Tibial artery (tissue), 4 donors: ENCODE measurements around the gene SCN5A.

Experiments
- DNase-seq, 2 donors: peaks; one replicate each; pipeline ENCODE4 v3.0.0-alpha.2; 2019
- H3K27ac ChIP-seq, 2 donors: fragments of 200-600 bp; sonication (generic) in 1 of 2; 1 replicate in 1 of 2; 2 replicates in 1 of 2; pipeline ENCODE4 v1.5.1; 2018 to 2019; ENCODE audit warnings: mild to moderate bottlenecking in 1 of 2
- H3K27me3 ChIP-seq, 2 donors: fragments of 200-600 bp; sonication (generic) in 1 of 2; one replicate each; pipeline versions ENCODE4 v1.5.1 to v1.6.0; 2016 to 2019
- H3K36me3 ChIP-seq, 3 donors: fragments of 200-600 bp; sonication (generic) in 2 of 3; one replicate each; pipeline ENCODE4 v1.5.1; 2016 to 2019; ENCODE audit warnings: mild to moderate bottlenecking in 2 of 3
- H3K4me1 ChIP-seq, 4 donors: fragments of 200-600 bp; sonication (generic) in 2 of 4; 1 replicate in 3 of 4; 2 replicates in 1 of 4; pipeline ENCODE4 v1.5.1; 2016 to 2019
- H3K4me3 ChIP-seq, 2 donors: fragments of 200-600 bp; sonication (generic) in 1 of 2; 1 replicate in 1 of 2; 2 replicates in 1 of 2; pipeline ENCODE4 v1.5.1; 2018 to 2019; ENCODE audit warnings: mild to moderate bottlenecking in 2 of 2
- H3K9me3 ChIP-seq, 3 donors: fragments of 200-600 bp; sonication (generic) in 1 of 3; one replicate each; pipeline ENCODE4 v1.5.1; 2016 to 2019
- intact Hi-C: fragments of 100-400 bp; cut with DNase I; formaldehyde crosslinking; loops from one replicate; pipeline ENCODE4 v1.15.0; 2023; ENCODE audit warnings: low total_unique reads
- TF ChIP-seq, protein P1 (sequence below), 2 experiments: fragments of 200-600 bp in 1 of 2; fragments of 450-650 bp in 1 of 2; IDR thresholded peaks; one replicate each; pipeline ENCODE4 v1.5.1; 2017 to 2019; ENCODE audit warnings: antibody characterized with exemption in 2 of 2, mild to moderate bottlenecking in 1 of 2, moderate library complexity in 1 of 2

Gene SCN5A

DNA sequence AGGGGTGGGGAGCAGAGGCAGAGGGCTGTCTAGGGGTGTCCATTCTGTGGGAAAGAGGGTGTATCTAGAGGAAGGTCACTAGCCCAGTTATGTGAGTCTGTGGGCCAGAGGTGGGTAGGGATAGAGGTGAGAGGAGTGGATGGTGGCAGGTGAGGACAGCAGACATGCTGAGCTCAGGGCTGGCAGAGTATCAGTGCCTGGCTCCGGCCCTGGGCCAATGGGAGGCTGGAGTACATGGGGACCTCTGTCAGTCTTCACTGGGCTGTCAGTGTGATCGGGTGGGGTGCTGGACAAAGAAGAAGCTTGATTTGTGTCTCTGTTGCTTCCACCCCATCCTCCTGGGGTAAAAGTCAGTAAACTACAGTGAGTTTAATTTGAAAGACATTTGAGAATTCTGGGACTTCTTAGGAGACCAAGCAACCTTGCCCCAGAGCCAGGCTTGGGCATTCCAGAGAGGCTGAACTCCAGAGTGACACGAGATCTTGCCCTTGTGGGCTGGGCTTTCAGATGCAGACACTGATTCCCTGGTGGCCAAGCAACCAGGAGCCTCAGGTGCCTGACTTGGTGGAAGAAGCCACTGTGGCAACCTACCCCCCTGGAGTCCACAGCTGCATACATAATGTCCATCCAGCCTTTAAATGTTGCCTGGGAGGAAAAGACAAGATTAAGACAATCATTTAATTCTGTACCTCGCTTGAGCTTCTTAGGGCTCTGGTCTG lies 92.7 kb downstream of the SCN5A start:
- Histone ChIP-seq H3K4me3 (no peak overlapping the region), H3K27ac (no peak overlapping the region), H3K36me3 (no peaks in the 10 kb centered on the region), H3K4me1 (no peaks in the 10 kb centered on the region), H3K9me3 (no peaks in the 10 kb centered on the region), H3K27me3 (no peaks in the 10 kb centered on the region)
- TF ChIP-seq, protein P1, sequence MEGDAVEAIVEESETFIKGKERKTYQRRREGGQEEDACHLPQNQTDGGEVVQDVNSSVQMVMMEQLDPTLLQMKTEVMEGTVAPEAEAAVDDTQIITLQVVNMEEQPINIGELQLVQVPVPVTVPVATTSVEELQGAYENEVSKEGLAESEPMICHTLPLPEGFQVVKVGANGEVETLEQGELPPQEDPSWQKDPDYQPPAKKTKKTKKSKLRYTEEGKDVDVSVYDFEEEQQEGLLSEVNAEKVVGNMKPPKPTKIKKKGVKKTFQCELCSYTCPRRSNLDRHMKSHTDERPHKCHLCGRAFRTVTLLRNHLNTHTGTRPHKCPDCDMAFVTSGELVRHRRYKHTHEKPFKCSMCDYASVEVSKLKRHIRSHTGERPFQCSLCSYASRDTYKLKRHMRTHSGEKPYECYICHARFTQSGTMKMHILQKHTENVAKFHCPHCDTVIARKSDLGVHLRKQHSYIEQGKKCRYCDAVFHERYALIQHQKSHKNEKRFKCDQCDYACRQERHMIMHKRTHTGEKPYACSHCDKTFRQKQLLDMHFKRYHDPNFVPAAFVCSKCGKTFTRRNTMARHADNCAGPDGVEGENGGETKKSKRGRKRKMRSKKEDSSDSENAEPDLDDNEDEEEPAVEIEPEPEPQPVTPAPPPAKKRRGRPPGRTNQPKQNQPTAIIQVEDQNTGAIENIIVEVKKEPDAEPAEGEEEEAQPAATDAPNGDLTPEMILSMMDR (IDR thresholded peaks at IDR 0.05): no peak
- DNase-seq: no peak
- intact Hi-C loops: no loop called here

DNA sequence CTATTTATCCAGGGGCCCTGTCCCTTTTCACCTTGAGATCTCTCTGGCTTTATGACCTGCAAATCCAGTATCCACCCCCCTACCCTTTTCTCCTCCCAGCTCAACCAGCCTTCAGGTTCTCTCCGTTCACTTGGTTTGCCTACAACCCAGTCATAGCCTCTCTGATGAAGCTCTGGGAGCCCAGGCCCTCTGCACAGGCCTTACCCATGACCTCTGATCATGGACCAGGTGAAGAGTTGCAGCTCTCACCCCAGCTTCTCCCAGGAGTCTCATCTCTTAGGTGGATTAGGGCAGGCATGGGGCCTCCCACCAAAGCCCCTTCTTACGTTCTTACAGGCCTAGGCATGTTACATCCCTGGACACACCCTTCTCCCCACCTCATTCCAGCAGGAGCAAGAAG lies 93.6 kb downstream of the SCN5A start:
- no peak for DNase-seq
- TF ChIP-seq, protein P1 (IDR thresholded peaks at IDR 0.05): no peak
- no peak overlapping the region for H3K27ac ChIP-seq
- intact Hi-C loops: no loop called here
- H3K36me3 ChIP-seq: no peaks in the 10 kb centered on the region
- H3K9me3 ChIP-seq: no peaks in the 10 kb centered on the region
- H3K4me3 ChIP-seq: no peak overlapping the region
- no peaks in the 10 kb centered on the region for H3K27me3 ChIP-seq
- H3K4me1 ChIP-seq: no peaks in the 10 kb centered on the region

DNA sequence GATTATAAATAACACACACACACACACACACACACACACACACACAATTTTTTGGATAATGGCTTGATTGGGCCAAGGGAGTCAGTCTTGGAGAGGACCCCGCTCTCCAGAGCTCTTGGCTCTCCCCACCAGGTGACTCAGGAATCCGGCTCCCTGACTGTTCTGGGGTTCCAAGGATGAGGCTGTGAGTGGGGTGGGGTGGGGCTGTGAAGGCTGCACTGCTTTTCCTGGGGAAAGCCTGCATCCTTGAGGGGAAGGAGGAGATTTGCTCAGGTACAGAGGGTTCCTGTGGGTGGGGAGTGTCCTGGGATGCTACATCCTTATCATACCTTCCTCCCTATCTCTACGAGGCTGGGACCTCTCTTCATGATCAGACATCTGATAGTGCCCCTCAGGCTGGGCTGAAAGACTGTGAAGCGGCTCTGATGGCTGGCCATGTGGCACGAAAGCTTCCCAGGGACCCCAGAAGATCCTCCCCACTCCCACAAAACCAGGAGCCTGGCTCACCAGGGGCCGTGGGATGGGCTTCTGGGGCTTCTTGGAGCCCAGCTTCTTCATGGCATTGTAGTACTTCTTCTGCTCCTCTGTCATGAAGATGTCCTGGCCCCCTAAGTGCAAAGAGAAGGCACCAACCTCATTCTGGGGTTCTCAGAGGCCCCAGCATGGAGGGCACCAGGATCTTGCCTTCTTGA lies 94.2 kb downstream of the SCN5A start:
- Histone ChIP-seq H3K27ac (no peak overlapping the region), H3K4me1 (no peaks in the 10 kb centered on the region), H3K9me3 (no peaks in the 10 kb centered on the region), H3K4me3 (no peak overlapping the region), H3K27me3 (no peaks in the 10 kb centered on the region), H3K36me3 (no peaks in the 10 kb centered on the region)
- intact Hi-C loops: no loop called here
- TF ChIP-seq, protein P1 (IDR thresholded peaks at IDR 0.05): no peak
- DNase-seq: no peak

DNA sequence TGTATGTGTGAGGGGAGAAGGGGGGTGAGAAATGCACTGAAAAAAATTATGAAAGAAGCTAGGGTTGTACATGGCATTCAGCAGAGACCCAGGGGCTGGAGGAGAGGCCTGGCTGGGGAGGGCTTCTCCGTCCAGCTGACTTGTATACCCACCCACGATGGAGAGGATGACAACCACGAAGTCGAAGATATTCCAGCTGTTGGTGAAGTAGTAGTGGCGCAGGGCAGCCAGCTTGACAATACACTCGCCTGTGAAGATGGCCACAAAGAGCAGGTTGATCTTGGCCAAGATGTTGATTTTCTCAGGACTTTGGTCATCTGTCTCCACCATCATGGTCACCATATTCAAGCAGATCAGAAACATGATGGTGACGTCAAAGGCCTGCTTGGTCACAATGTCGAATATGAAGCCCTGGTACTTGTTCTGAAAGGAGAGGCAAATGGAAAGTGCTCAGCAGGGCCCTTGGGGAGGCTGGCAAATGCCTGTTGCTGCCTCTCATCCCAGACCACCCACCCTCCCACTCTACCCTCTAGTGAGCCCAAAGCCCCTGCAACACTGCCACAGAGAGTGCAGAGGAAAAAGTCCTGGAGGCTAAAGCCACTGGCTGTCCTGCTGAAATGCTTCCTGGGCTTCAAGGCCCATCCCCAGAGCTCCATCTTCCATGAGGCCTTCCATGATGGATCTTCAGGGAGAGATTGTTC lies 95.2 kb downstream of the SCN5A start:
- no peak for DNase-seq
- no peaks in the 10 kb centered on the region for H3K36me3 ChIP-seq
- H3K27ac ChIP-seq: no peak overlapping the region
- no peaks in the 10 kb centered on the region for H3K4me1 ChIP-seq
- intact Hi-C loops: no loop called here
- H3K4me3 ChIP-seq: no peak overlapping the region
- H3K9me3 ChIP-seq: no peaks in the 10 kb centered on the region
- no peaks in the 10 kb centered on the region for H3K27me3 ChIP-seq
- TF ChIP-seq, protein P1 (IDR thresholded peaks at IDR 0.05): no peak

DNA sequence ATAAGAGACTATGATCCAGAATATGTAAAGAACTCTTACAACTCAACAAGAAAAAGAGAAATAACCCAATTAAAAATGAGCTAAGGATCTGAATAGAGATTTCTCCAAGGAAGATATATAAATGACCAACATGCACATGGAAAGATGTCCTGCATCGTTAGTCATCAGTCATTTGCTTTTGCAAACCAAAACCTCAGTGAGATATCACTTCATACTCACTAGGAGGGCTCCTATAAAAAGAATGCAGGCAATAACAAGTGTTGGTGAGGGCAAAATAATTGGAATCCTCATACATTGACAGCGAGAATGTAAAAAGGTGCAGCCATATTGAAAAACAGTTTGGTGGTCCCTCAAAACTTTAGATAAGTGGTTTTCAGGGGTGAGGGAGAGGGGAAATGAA lies 96.4 kb downstream of the SCN5A start:
- H3K9me3 ChIP-seq: no peaks in the 10 kb centered on the region
- no peak for DNase-seq
- H3K27ac ChIP-seq: no peak overlapping the region
- no peaks in the 10 kb centered on the region for H3K36me3 ChIP-seq
- intact Hi-C loops: no loop called here
- no peaks in the 10 kb centered on the region for H3K4me1 ChIP-seq
- TF ChIP-seq, protein P1 (IDR thresholded peaks at IDR 0.05): no peak
- H3K27me3 ChIP-seq: no peaks in the 10 kb centered on the region
- no peak overlapping the region for H3K4me3 ChIP-seq
